Uterus (tissue), 2 donors: Measurements from ENCODE around the gene NUDT3.

Source experiments
- CTCF ChIP-seq, 4 experiments: fragments of 200-600 bp in 2 of 4; fragments of 450-650 bp in 2 of 4; sonication (generic) in 2 of 4; IDR thresholded peaks; one replicate each; pipeline ENCODE4 v1.5.1; 2016 to 2019; ENCODE audit warnings: antibody characterized with exemption in 4 of 4, mild to moderate bottlenecking in 2 of 4, moderate library complexity in 1 of 4
- POLR2A ChIP-seq, 2 donors: fragments of 450-650 bp; IDR thresholded peaks; one replicate each; pipeline ENCODE4 v1.6.1; 2016; ENCODE audit warnings: antibody characterized with exemption in 2 of 2, mild to moderate bottlenecking in 1 of 2, moderate library complexity in 1 of 2

- TF ChIP-seq CTCF (IDR thresholded peaks at IDR 0.05) = no peak
- TF ChIP-seq POLR2A (IDR thresholded peaks at IDR 0.05) = no peak
Measured at GRCh38 chr6:34389034-34389433, 3.4 kb downstream of the NUDT3 start.
